HG03520 (cell line): ENCODE measurements around the gene POLN.
"Not testable (repeated sequence)": the region's sequence is repeated elsewhere in the genome, so short reads cannot be mapped to it uniquely, and the experiment has no call there.

Source experiments
- ATAC-seq: cut with Tn5 transposase; IDR thresholded peaks from one replicate; pipeline ENCODE4 v1.9.1; 2021; ENCODE audit warnings: mild to moderate bottlenecking, moderate library complexity; ENCODE audit not compliant: unreplicated experiment

Gene POLN

GRCh38 chr4:2275546-2276251 is 33.8 kb upstream of the POLN start:
- ATAC-seq = no peak

GRCh38 chr4:2275044-2275397 is 33.1 kb upstream of the POLN start:
- not testable (repeated sequence) for ATAC-seq

GRCh38 chr4:2274320-2275043 is 32.6 kb upstream of the POLN start:
- ATAC-seq = no peak

GRCh38 chr4:2273657-2274319 is 31.9 kb upstream of the POLN start:
- no peak for ATAC-seq

GRCh38 chr4:2273221-2273620 is 31.3 kb upstream of the POLN start:
- ATAC-seq = no peak

- no peak for ATAC-seq
Observed at GRCh38 chr4:2272828-2273120, 30.9 kb upstream of the POLN start.

GRCh38 chr4:2272026-2272827 is 30.3 kb upstream of the POLN start:
- no peak for ATAC-seq

- no peak for ATAC-seq
Observed at GRCh38 chr4:2271279-2272025, 29.5 kb upstream of the POLN start.

GRCh38 chr4:2270341-2271165 is 28.6 kb upstream of the POLN start:
- no peak for ATAC-seq

GRCh38 chr4:2269618-2270163 is 27.8 kb upstream of the POLN start:
- no peak for ATAC-seq

- ATAC-seq = no peak
Observed at GRCh38 chr4:2269206-2269531, 27.2 kb upstream of the POLN start.

GRCh38 chr4:2268357-2269205 is 26.7 kb upstream of the POLN start:
- no peak for ATAC-seq

- no peak for ATAC-seq
Observed at GRCh38 chr4:2267841-2268240, 25.9 kb upstream of the POLN start.

- no peak for ATAC-seq
Observed at GRCh38 chr4:2267320-2267811, 25.4 kb upstream of the POLN start.

- ATAC-seq = no peak
Observed at GRCh38 chr4:2266821-2267220, 24.9 kb upstream of the POLN start.

- ATAC-seq = no peak
Observed at GRCh38 chr4:2266181-2266580, 24.3 kb upstream of the POLN start.

- ATAC-seq = no peak
Observed at GRCh38 chr4:2265113-2266110, 23.5 kb upstream of the POLN start.
